K562 (cell line): ENCODE results near the gene METTL24. TPM values are rescaled to one million over a fixed set of nuclear protein-coding genes. Genes with fewer than 3 reads are reported as not detected.

Source experiments
- ATAC-seq: fragments of 200-7000 bp; cut with Tn5 transposase; 3 replicates; pipeline ENCODE4 v1.9.1; 2020; ENCODE audit warnings: moderate library complexity
- BruUV-seq: library from RNA; stranded (reverse); fragments of 400-500 nt; replicated peaks from 2 replicates; lab custom pipeline; 2021; lab: Mats Ljungman, UMichigan
- CTCF ChIA-PET: fragments of 300-600 bp; formaldehyde crosslinking; extraction: SDS; loops from one replicate; lab custom pipeline; 2021; ENCODE audit warnings: low intra/inter-chr PET ratio; lab: Yijun Ruan, JAX
- POLR2A ChIA-PET: fragments of 300-600, 350-650 bp; sonication (Branson Sonifier 250); formaldehyde crosslinking; extraction: SDS; loops from one replicate; lab custom pipeline; 2021; ENCODE audit warnings: antibody characterized with exemption, inconsistent platforms; lab: Yijun Ruan, JAX
- DNase-seq, 4 experiments: peaks; one replicate each; pipeline versions ENCODE4 v3.0.0 to v3.0.0-alpha.2; 2011 to 2018; ENCODE audit warnings: low spot score in 3 of 4, mixed read lengths in 3 of 4; ENCODE audit errors: extremely low read depth in 1 of 4
- FAIRE-seq: peaks from 2 replicates; lab custom pipeline; 2011; peaks lifted over from hg19 to GRCh38; lab: Jason Lieb, UNC
- H2AFZ ChIP-seq: 2 replicates; pipeline ENCODE4 v1.6.0; 2011; ENCODE audit warnings: low read depth, low read length, control low read depth, inconsistent platforms
- H3K27ac ChIP-seq: fragments of 200-600 bp; 3 replicates; pipeline ENCODE4 v1.8.0; 2011; ENCODE audit warnings: low read depth, mild to moderate bottlenecking, control low read depth, inconsistent platforms, low read length, moderate library complexity, mixed read lengths; ENCODE audit errors: extremely low read depth
- H3K27me3 ChIP-seq, 2 experiments: fragments of 300-600 bp in 1 of 2; 2 replicates in 1 of 2; 3 replicates in 1 of 2; pipeline versions ENCODE4 v1.6.0 to v1.8.0; 2011; ENCODE audit warnings: inconsistent platforms in 2 of 2, low read length in 2 of 2, mild to moderate bottlenecking in 1 of 2, mixed read lengths in 1 of 2, moderate library complexity in 1 of 2; ENCODE audit not compliant: control insufficient read depth in 2 of 2, insufficient read depth in 2 of 2
- H3K36me3 ChIP-seq: fragments of 300-600 bp; 3 replicates; pipeline ENCODE4 v1.8.0; 2011; ENCODE audit warnings: mild to moderate bottlenecking, low read length, inconsistent platforms; ENCODE audit not compliant: control insufficient read depth, insufficient read depth
- H3K4me1 ChIP-seq, 2 experiments: fragments of 200-600 bp in 1 of 2; replicated peaks in 1 of 2; 2 replicates in 1 of 2; 3 replicates in 1 of 2; pipeline versions ENCODE4 v1.5.1 to v1.8.0; 2011; ENCODE audit warnings: inconsistent platforms in 2 of 2, low read length in 2 of 2, mild to moderate bottlenecking in 1 of 2, mixed read lengths in 1 of 2, moderate library complexity in 1 of 2; ENCODE audit not compliant: control insufficient read depth in 2 of 2, insufficient read depth in 2 of 2
- H3K4me2 ChIP-seq: 2 replicates; pipeline ENCODE4 v1.6.1; 2011; ENCODE audit warnings: low read length, control low read depth, inconsistent platforms, mixed read lengths; ENCODE audit not compliant: insufficient read depth
- H3K4me3 ChIP-seq: fragments of 200-600 bp; sonication (generic), shearing (Covaris generic); 2 replicates; pipeline ENCODE4 v1.5.1; 2016; ENCODE audit warnings: control low read depth, inconsistent platforms
- H3K79me2 ChIP-seq: fragments of 200-600 bp; 3 replicates; pipeline ENCODE4 v1.8.0; 2011; ENCODE audit warnings: low read length, inconsistent platforms; ENCODE audit not compliant: control insufficient read depth, insufficient read depth
- H3K9ac ChIP-seq, 2 experiments: 2 replicates each; pipeline versions ENCODE4 v1.6.0 to v1.6.1; 2011; ENCODE audit warnings: low read depth in 2 of 2, low read length in 2 of 2, control low read depth in 1 of 2, inconsistent platforms in 1 of 2, mild to moderate bottlenecking in 1 of 2, mixed read lengths in 1 of 2; ENCODE audit not compliant: insufficient read depth in 1 of 2
- H3K9me1 ChIP-seq: one replicate; pipeline ENCODE4 v1.6.0; 2011; ENCODE audit warnings: inconsistent platforms, mild to moderate bottlenecking, low read length, moderate library complexity; ENCODE audit not compliant: control insufficient read depth, insufficient read depth
- H3K9me3 ChIP-seq: replicated peaks from 2 replicates; pipeline ENCODE4 v1.5.1; 2011; ENCODE audit warnings: low read depth, low read length, inconsistent platforms; ENCODE audit not compliant: control insufficient read depth, insufficient read depth
- H4K20me1 ChIP-seq: replicated peaks from 2 replicates; pipeline ENCODE4 v1.6.1; 2011; ENCODE audit warnings: low read length, inconsistent platforms, mixed read lengths; ENCODE audit not compliant: control insufficient read depth, insufficient read depth
- FOXK2 ChIP-seq, 2 experiments: fragments of 450-650 bp; IDR thresholded peaks in 1 of 2; conservative IDR thresholded peaks in 1 of 2; 2 replicates each; pipeline ENCODE4 v1.6.1; 2016; ENCODE audit warnings: low read depth in 2 of 2, mild to moderate bottlenecking in 1 of 2
- GABPB2 ChIP-seq: fragments of 250-450 bp; sonication (Bioruptor Pico); conservative IDR thresholded peaks from 2 replicates; pipeline ENCODE4 v1.5.1; 2021; ENCODE audit warnings: mild to moderate bottlenecking
- HDAC1 ChIP-seq, 2 experiments: fragments of 450-650 bp; IDR thresholded peaks; 2 replicates each; pipeline ENCODE4 v1.6.1; 2016 to 2017; ENCODE audit warnings: inconsistent platforms in 1 of 2, mild to moderate bottlenecking in 1 of 2, moderate library complexity in 1 of 2
- HDAC2 ChIP-seq: fragments of 450-650 bp; IDR thresholded peaks from 2 replicates; pipeline ENCODE4 v1.6.1; 2016; ENCODE audit warnings: mild to moderate bottlenecking
- KLF13 ChIP-seq: fragments of 450-650 bp; IDR thresholded peaks from 2 replicates; pipeline ENCODE4 v1.6.1; 2016; ENCODE audit warnings: missing genetic modification characterization, low read depth, mild to moderate bottlenecking, missing compliant biosample characterization, moderate library complexity, borderline replicate concordance
- NR1H2 ChIP-seq: sonication (generic); formaldehyde crosslinking; IDR thresholded peaks from 2 replicates; pipeline ENCODE4 v1.4.0; 2020; ENCODE audit warnings: mild to moderate bottlenecking, missing genetic modification reagents
- PHTF2 ChIP-seq: fragments of 250-450 bp; sonication (Bioruptor Pico); IDR thresholded peaks from 2 replicates; pipeline ENCODE4 v1.5.0; 2021; ENCODE audit warnings: mild to moderate bottlenecking
- ZC3H8 ChIP-seq: fragments of 450-650 bp; IDR thresholded peaks from 2 replicates; pipeline ENCODE4 v1.6.1; 2017
- ZNF121 ChIP-seq: sonication (generic); formaldehyde crosslinking; conservative IDR thresholded peaks from 2 replicates; pipeline ENCODE4 v1.8.0; 2022; ENCODE audit warnings: missing genetic modification reagents
- WGBS: fragments of 100-300 bp; shearing (Covaris generic); methylation state at CpG from one replicate; pipeline ENCODE4 v1.1.6; 2016; ENCODE audit warnings: low coverage, mixed read lengths; ENCODE audit not compliant: insufficient coverage; ENCODE audit errors: missing lambda C conversion rate; 5-methylcytosine and 5-hydroxymethylcytosine counted together
- in situ Hi-C: fragments of 300-500 bp; cut with MboI; formaldehyde crosslinking; loops from 4 replicates; pipeline ENCODE4 v1.15.0; 2018; ENCODE audit warnings: inconsistent platforms, mixed read lengths
- intact Hi-C: fragments of 100-400 bp; cut with micrococcal nuclease; formaldehyde crosslinking; loops from 2 replicates; pipeline ENCODE4 v1.14.2; 2022
- polyA plus RNA-seq, 8 experiments: library from polyadenylated mRNA; depleted of rRNA in 4 of 8; stranded (reverse) in 5 of 8; unstranded in 3 of 8; fragments of >200 nt; fragmentation: Nextera tagmentation in 2 of 8; fragmentation: Illumina TruSeq in 1 of 8; extraction: Ambion mirVana in 2 of 8; extraction: Trizol in 1 of 8; gene quantifications; 2 replicates each; pipeline versions ENCODE4 v1.2.1 to v1.2.3, GENCODE V29; 2011 to 2014; ENCODE audit warnings: inconsistent platforms in 1 of 8, missing spikeins in 1 of 8
- total RNA-seq, 7 experiments: library from RNA; depleted of rRNA in 6 of 7; stranded (reverse); fragments of >200 nt in 6 of 7; fragmentation: Illumina TruSeq in 2 of 7; extraction: Trizol in 2 of 7; gene quantifications; 2 replicates each; pipeline versions ENCODE4 v1.2.1 to v1.2.3, GENCODE V29; 2011 to 2021; ENCODE audit warnings: low replicate concordance in 1 of 7
- TF ChIP-seq, protein P1 (sequence below): fragments of 450-650 bp; formaldehyde crosslinking; conservative IDR thresholded peaks from 2 replicates; pipeline ENCODE4 v1.4.0; 2022; ENCODE audit warnings: mild to moderate bottlenecking, missing genetic modification characterization

METTL24 gene
- total and polyA plus RNA-seq, 9 of the 15 experiments (the other 6 are each of a cell fraction or from before 2014, with no cell fraction given), result not detected

DNA sequence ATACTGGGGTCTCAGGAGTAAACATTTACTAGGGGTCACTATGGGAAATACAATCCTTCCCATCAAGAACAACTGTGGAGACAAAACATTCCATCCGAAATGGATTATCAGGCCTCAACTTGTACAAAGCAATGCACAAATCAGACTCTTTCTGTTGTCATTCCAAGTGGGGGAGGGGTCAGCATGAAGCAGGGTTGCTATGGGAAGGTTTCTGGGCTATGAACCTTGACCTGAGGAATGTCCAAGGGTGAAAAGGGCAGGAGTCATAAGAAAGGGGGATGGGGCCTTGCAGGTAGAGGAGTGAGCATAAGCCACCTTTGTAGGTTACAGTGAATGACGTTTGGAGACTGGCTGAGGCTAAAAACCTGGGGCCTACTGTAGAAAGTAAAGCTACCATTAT is 3.1 kb downstream of the METTL24 start:
- FAIRE-seq, result no peak
- CTCF ChIA-PET, result no interaction called here
- WGBS, result 5% methylated on average over 2 of the region's 2 CpGs
- in situ Hi-C loops, result no loop called here
- H3K4me3 ChIP-seq, result no peak overlapping the region
- TF ChIP-seq, protein P1, sequence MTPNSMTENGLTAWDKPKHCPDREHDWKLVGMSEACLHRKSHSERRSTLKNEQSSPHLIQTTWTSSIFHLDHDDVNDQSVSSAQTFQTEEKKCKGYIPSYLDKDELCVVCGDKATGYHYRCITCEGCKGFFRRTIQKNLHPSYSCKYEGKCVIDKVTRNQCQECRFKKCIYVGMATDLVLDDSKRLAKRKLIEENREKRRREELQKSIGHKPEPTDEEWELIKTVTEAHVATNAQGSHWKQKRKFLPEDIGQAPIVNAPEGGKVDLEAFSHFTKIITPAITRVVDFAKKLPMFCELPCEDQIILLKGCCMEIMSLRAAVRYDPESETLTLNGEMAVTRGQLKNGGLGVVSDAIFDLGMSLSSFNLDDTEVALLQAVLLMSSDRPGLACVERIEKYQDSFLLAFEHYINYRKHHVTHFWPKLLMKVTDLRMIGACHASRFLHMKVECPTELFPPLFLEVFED (CRISPR knock-in tag), result no peak
- TF ChIP-seq HDAC1 (IDR thresholded peaks at IDR 0.05) (no peak), ZC3H8 (no peak)
- TF ChIP-seq, all 486 proteins: peak for 0
- peaks cover 24 to 27% of the 10 kb centered on the region in 2 experiments; a peak in 4 of 5 replicates for H3K27me3 ChIP-seq
- no peak overlapping the region for H3K4me2 ChIP-seq
- no peaks in the 10 kb centered on the region for H3K79me2 ChIP-seq
- no peak overlapping the region for H3K9ac ChIP-seq
- no peaks in the 10 kb centered on the region; a peak in 2 of 5 replicates for H3K4me1 ChIP-seq
- intact Hi-C loops, result no loop called here
- H4K20me1 ChIP-seq, result no peaks in the 10 kb centered on the region
- no peak overlapping the region for H3K27ac ChIP-seq
- H3K9me1 ChIP-seq, result no peaks in the 10 kb centered on the region
- no peaks in the 10 kb centered on the region for H3K36me3 ChIP-seq
- BruUV-seq, result no TSS peak
- H2AFZ ChIP-seq, result no peak overlapping the region
- DNase-seq (no peak), ATAC-seq (no peak)
- POLR2A ChIA-PET, result interaction anchor here (0.8 kb wide), 1 partner anchor 11 kb away, joined by 3 read pairs; no protein-coding TSS in a partner anchor
- H3K9me3 ChIP-seq, result no peaks in the 10 kb centered on the region

DNA sequence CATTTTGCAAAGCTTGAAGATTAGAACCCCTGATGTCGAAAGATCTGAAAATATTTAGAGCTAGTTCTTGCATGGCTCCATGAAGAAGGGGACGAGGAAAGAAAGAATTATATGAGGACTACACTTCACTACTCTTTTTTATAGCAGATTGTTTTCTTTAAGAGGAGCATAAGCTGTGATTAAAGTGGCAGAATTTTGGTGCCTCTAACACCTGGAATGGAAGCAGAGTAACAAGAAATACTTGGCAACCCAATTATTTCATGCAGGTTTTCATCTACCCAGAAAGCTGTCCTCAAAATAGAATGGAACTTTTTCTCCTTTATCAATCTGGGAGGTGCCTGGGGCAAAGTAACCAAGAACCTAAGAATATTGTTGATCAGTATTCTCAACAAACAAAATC is 4.0 kb downstream of the METTL24 start:
- H3K9ac ChIP-seq, result no peak overlapping the region
- H3K27me3 ChIP-seq, result peaks cover 18 to 34% of the 10 kb centered on the region in 2 experiments
- CTCF ChIA-PET, result no interaction called here
- in situ Hi-C loops (no loop called here), intact Hi-C loops (no loop called here)
- no peak overlapping the region for H3K4me3 ChIP-seq
- 0% methylated on average over 2 of the region's 2 CpGs for WGBS
- POLR2A ChIA-PET, result no interaction called here
- no peak overlapping the region for H3K4me2 ChIP-seq
- ATAC-seq (no peak), DNase-seq (no peak), FAIRE-seq (no peak)
- no peaks in the 10 kb centered on the region for H3K36me3 ChIP-seq
- H3K79me2 ChIP-seq, result no peaks in the 10 kb centered on the region
- H4K20me1 ChIP-seq, result no peaks in the 10 kb centered on the region
- no TSS peak for BruUV-seq
- no peak overlapping the region for H2AFZ ChIP-seq
- TF ChIP-seq NR1H2 (CRISPR knock-in tag), result no peak
- no peak for TF ChIP-seq HDAC2
- TF ChIP-seq PHTF2, result no peak
- TF ChIP-seq KLF13 (tag), result no peak
- no peak for TF ChIP-seq GABPB2 (CRISPR knock-in tag)
- TF ChIP-seq FOXK2 (conservative IDR thresholded peaks at IDR 0.05 in 1 of 2, IDR thresholded peaks at IDR 0.05 in 1 of 2; ENCODE audit: low read depth in 2 of 2), result no peak
- TF ChIP-seq ZNF121 (CRISPR knock-in tag), result no peak
- no peak overlapping the region for H3K27ac ChIP-seq
- H3K9me3 ChIP-seq, result no peaks in the 10 kb centered on the region
- H3K4me1 ChIP-seq, result no peaks in the 10 kb centered on the region; a peak in 2 of 5 replicates
- H3K9me1 ChIP-seq, result no peaks in the 10 kb centered on the region
